Fibroblast of pulmonary artery (primary cell): ENCODE data around the gene USH1C.

Experiments
- DNase-seq: peaks from one replicate; pipeline ENCODE4 v3.0.0-alpha.2; 2010; ENCODE audit warnings: low read depth
- H3K4me3 ChIP-seq: replicated peaks from 2 replicates; pipeline ENCODE4 v1.5.1; 2011; ENCODE audit warnings: low read depth, mild to moderate bottlenecking, control low read depth, low read length, moderate library complexity
- CTCF ChIP-seq: IDR thresholded peaks from 2 replicates; pipeline ENCODE4 v1.5.1; 2011; ENCODE audit warnings: mild to moderate bottlenecking, control low read depth, low read length, inconsistent platforms; ENCODE audit errors: missing control alignments

USH1C gene

GRCh38 chr11:17556999-17557398 lies 12.8 kb upstream of the USH1C start:
- DNase-seq, result no peak
- TF ChIP-seq CTCF, result no peak
- no peak overlapping the region for H3K4me3 ChIP-seq

- TF ChIP-seq CTCF, result no peak
- H3K4me3 ChIP-seq, result no peak overlapping the region
- no peak for DNase-seq
These were observed 10.3 kb upstream of the USH1C start for GRCh38 chr11:17554487-17554886.

GRCh38 chr11:17553249-17553546 lies 9.0 kb upstream of the USH1C start:
- DNase-seq, result no peak
- no peak overlapping the region for H3K4me3 ChIP-seq
- no peak for TF ChIP-seq CTCF

- H3K4me3 ChIP-seq, result no peak overlapping the region
- no peak for TF ChIP-seq CTCF
- no peak for DNase-seq
These were observed 8.4 kb upstream of the USH1C start for GRCh38 chr11:17552392-17553248.

GRCh38 chr11:17552041-17552355 lies 7.8 kb upstream of the USH1C start:
- TF ChIP-seq CTCF, result no peak
- no peak for DNase-seq
- H3K4me3 ChIP-seq, result no peak overlapping the region

- no peak for DNase-seq
- H3K4me3 ChIP-seq, result no peak overlapping the region
- TF ChIP-seq CTCF, result no peak
These were observed 7.3 kb upstream of the USH1C start for GRCh38 chr11:17551347-17552040.
